ENCODE results near the gene SPINT4.

SPINT4 gene

GRCh38 chr20:45765307-45765875 is 43.2 kb downstream of the SPINT4 start:
- DNase-seq (ENCODE audit: low read depth, low spot score): no peak

- no peak for DNase-seq (ENCODE audit: low read depth, low spot score)
These were observed 43.8 kb downstream of the SPINT4 start for GRCh38 chr20:45765980-45766379.

GRCh38 chr20:45768479-45768878 is 46.3 kb downstream of the SPINT4 start:
- no peak for DNase-seq (ENCODE audit: low read depth, low spot score)

- DNase-seq (ENCODE audit: low read depth, low spot score): peak; percentile 61
These were observed 49.1 kb downstream of the SPINT4 start for GRCh38 chr20:45771182-45771759.

GRCh38 chr20:45772693-45773092 is 50.5 kb downstream of the SPINT4 start:
- DNase-seq (ENCODE audit: low read depth, low spot score): no peak

GRCh38 chr20:45774945-45775344 is 52.8 kb downstream of the SPINT4 start:
- DNase-seq (ENCODE audit: low read depth, low spot score): no peak

- DNase-seq (ENCODE audit: low read depth, low spot score): no peak
These were observed 53.3 kb downstream of the SPINT4 start for GRCh38 chr20:45775411-45775810.

Measured in activated naive CD8-positive, alpha-beta T cell treated with anti-CD3 and anti-CD28 coated beads, Interleukin-2, amount 50 U/mL, for 16 hours (primary cell).